ENCODE measurements around the gene FBXO7.
A peak's percentile ranks its signal among the peaks of the same experiment; 100 is the strongest.

The FBXO7 gene

GRCh38 chr22:32444068-32444467 is 30.5 kb upstream of the FBXO7 start:
- TF ChIP-seq, protein P1, sequence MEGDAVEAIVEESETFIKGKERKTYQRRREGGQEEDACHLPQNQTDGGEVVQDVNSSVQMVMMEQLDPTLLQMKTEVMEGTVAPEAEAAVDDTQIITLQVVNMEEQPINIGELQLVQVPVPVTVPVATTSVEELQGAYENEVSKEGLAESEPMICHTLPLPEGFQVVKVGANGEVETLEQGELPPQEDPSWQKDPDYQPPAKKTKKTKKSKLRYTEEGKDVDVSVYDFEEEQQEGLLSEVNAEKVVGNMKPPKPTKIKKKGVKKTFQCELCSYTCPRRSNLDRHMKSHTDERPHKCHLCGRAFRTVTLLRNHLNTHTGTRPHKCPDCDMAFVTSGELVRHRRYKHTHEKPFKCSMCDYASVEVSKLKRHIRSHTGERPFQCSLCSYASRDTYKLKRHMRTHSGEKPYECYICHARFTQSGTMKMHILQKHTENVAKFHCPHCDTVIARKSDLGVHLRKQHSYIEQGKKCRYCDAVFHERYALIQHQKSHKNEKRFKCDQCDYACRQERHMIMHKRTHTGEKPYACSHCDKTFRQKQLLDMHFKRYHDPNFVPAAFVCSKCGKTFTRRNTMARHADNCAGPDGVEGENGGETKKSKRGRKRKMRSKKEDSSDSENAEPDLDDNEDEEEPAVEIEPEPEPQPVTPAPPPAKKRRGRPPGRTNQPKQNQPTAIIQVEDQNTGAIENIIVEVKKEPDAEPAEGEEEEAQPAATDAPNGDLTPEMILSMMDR (IDR thresholded peaks at IDR 0.05; ENCODE audit: low read length): peak; percentile 65
- no peak for TF ChIP-seq EZH2 (optimal IDR thresholded peaks at IDR 0.05; ENCODE audit: low read depth, low read length)
- Histone ChIP-seq H3K4me1 (ENCODE audit: low read length) (no peaks in the 10 kb centered on the region), H3K4me2 (ENCODE audit: low read depth, low read length) (no peak overlapping the region), H3K27me3 (replicated peaks; ENCODE audit: insufficient read depth, low read length) (no peaks in the 10 kb centered on the region), H3K4me3 (ENCODE audit: low read length) (no peak overlapping the region), H3F3A (ENCODE audit: insufficient read depth, low read length) (no peaks in the 10 kb centered on the region), H3K9me3 (replicated peaks; ENCODE audit: insufficient read depth, low read length) (no peaks in the 10 kb centered on the region), H3K27ac (ENCODE audit: low read length) (no peak overlapping the region), H3K79me2 (ENCODE audit: low read length) (no peaks in the 10 kb centered on the region), H2AFZ (ENCODE audit: low read length) (no peak overlapping the region), H3K9me2 (replicated peaks; ENCODE audit: insufficient read depth, low read length) (no peaks in the 10 kb centered on the region), H3K9ac (ENCODE audit: low read length) (no peak overlapping the region), H3K36me3 (replicated peaks; ENCODE audit: insufficient read depth, low read length) (no peaks in the 10 kb centered on the region), H4K20me1 (ENCODE audit: insufficient read depth, low read length) (no peaks in the 10 kb centered on the region)
- DNase-seq: peak; percentile 71

- H2AFZ ChIP-seq (ENCODE audit: low read length): no peak overlapping the region
- TF ChIP-seq, protein P1 (IDR thresholded peaks at IDR 0.05; ENCODE audit: low read length): no peak
- TF ChIP-seq EZH2phosphoT487 (IDR thresholded peaks at IDR 0.05; ENCODE audit: low read length) (no peak), EZH2 (optimal IDR thresholded peaks at IDR 0.05; ENCODE audit: low read depth, low read length) (no peak)
- no peaks in the 10 kb centered on the region for H3K4me1 ChIP-seq (ENCODE audit: low read length)
- no peak overlapping the region for H3K9ac ChIP-seq (ENCODE audit: low read length)
- H3F3A ChIP-seq (ENCODE audit: insufficient read depth, low read length): no peaks in the 10 kb centered on the region
- H4K20me1 ChIP-seq (ENCODE audit: insufficient read depth, low read length): no peaks in the 10 kb centered on the region
- H3K9me3 ChIP-seq (replicated peaks; ENCODE audit: insufficient read depth, low read length): no peaks in the 10 kb centered on the region
- H3K36me3 ChIP-seq (replicated peaks; ENCODE audit: insufficient read depth, low read length): no peaks in the 10 kb centered on the region
- no peaks in the 10 kb centered on the region for H3K9me2 ChIP-seq (replicated peaks; ENCODE audit: insufficient read depth, low read length)
- no peaks in the 10 kb centered on the region for H3K79me2 ChIP-seq (ENCODE audit: low read length)
- H3K27ac ChIP-seq (ENCODE audit: low read length): no peak overlapping the region
- no peak overlapping the region for H3K4me2 ChIP-seq (ENCODE audit: low read depth, low read length)
- no peak overlapping the region for H3K4me3 ChIP-seq (ENCODE audit: low read length)
- H3K27me3 ChIP-seq (replicated peaks; ENCODE audit: insufficient read depth, low read length): no peaks in the 10 kb centered on the region
- no peak for DNase-seq
Measured at GRCh38 chr22:32446321-32446720, 28.3 kb upstream of the FBXO7 start.

DNA sequence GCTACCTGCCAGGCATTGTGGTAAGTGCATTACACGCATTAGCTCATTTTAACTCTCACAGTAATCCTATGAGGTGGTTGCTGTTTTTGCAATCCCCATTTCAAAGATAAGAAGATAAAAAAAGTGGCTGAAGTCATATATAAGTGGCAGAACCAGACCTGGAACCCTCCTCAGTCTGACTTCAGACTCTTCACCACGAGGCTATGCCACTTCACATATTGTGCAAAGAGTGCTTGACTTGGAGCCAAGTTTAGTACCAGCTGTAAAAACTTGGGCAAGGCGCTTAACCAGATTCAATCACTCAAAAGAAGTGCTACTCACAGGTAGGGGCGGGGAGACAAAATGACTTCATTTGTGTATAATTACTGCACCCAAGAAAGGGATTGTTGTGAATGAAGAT is 25.6 kb upstream of the FBXO7 start:
- TF ChIP-seq, protein P1 (IDR thresholded peaks at IDR 0.05; ENCODE audit: low read length): no peak
- no peak for TF ChIP-seq EZH2 (optimal IDR thresholded peaks at IDR 0.05; ENCODE audit: low read depth, low read length)
- no peak for TF ChIP-seq EZH2phosphoT487 (IDR thresholded peaks at IDR 0.05; ENCODE audit: low read length)
- no peak for DNase-seq
- H3K9ac ChIP-seq (ENCODE audit: low read length): no peak overlapping the region
- H3K27ac ChIP-seq (ENCODE audit: low read length): no peak overlapping the region
- H3K79me2 ChIP-seq (ENCODE audit: low read length): no peaks in the 10 kb centered on the region
- no peak overlapping the region for H3K4me3 ChIP-seq (ENCODE audit: low read length)
- H3K27me3 ChIP-seq (replicated peaks; ENCODE audit: insufficient read depth, low read length): no peaks in the 10 kb centered on the region
- no peaks in the 10 kb centered on the region for H4K20me1 ChIP-seq (ENCODE audit: insufficient read depth, low read length)
- no peaks in the 10 kb centered on the region for H3F3A ChIP-seq (ENCODE audit: insufficient read depth, low read length)
- H3K4me1 ChIP-seq (ENCODE audit: low read length): no peaks in the 10 kb centered on the region
- H3K9me3 ChIP-seq (replicated peaks; ENCODE audit: insufficient read depth, low read length): no peaks in the 10 kb centered on the region
- H2AFZ ChIP-seq (ENCODE audit: low read length): no peak overlapping the region
- no peaks in the 10 kb centered on the region for H3K36me3 ChIP-seq (replicated peaks; ENCODE audit: insufficient read depth, low read length)
- H3K9me2 ChIP-seq (replicated peaks; ENCODE audit: insufficient read depth, low read length): no peaks in the 10 kb centered on the region
- H3K4me2 ChIP-seq (ENCODE audit: low read depth, low read length): no peak overlapping the region

Data from MM.1S (cell line).